ENCODE measurements around the gene ZBTB20. TPM values are rescaled to one million over a fixed set of nuclear protein-coding genes. Genes with fewer than 3 reads are reported as not detected.
A peak's percentile ranks its signal among the peaks of the same experiment; 100 is the strongest.

Gene ZBTB20
- total RNA-seq, 1 experiment from 2014 or later = 26.5 TPM

GRCh38 chr3:114310695-114311094, 836.4 kb downstream of the ZBTB20 start:
- no peaks in the 10 kb centered on the region for H4K20me1 ChIP-seq (ENCODE audit: insufficient read depth)
- DNase-seq = no peak
- no peaks in the 10 kb centered on the region for H3F3A ChIP-seq (ENCODE audit: insufficient read depth, low read depth)
- no peak overlapping the region for H3K4me3 ChIP-seq
- no peak for TF ChIP-seq EZH2 (IDR thresholded peaks at IDR 0.05; ENCODE audit: low read depth)
- no peak for TF ChIP-seq CTCF (conservative IDR thresholded peaks at IDR 0.05)
- no peak overlapping the region for H2AFZ ChIP-seq
- no peak overlapping the region for H3K4me2 ChIP-seq
- intact Hi-C loops (cut with micrococcal nuclease; ENCODE audit: unreplicated experiment) = no loop called here
- no peaks in the 10 kb centered on the region for H3K79me2 ChIP-seq (ENCODE audit: low read depth)
- H3K36me3 ChIP-seq (ENCODE audit: low read depth) = no peaks in the 10 kb centered on the region
- ChIA-PET CTCF (no interaction called here), POLR2A (ENCODE audit: unreplicated experiment) (no interaction called here)
- H3K9me2 ChIP-seq (ENCODE audit: insufficient read depth) = no peaks in the 10 kb centered on the region
- H3K4me1 ChIP-seq (replicated peaks; ENCODE audit: insufficient read depth) = no peaks in the 10 kb centered on the region
- H3K27ac ChIP-seq = no peak overlapping the region
- no peaks in the 10 kb centered on the region for H3K27me3 ChIP-seq (ENCODE audit: insufficient read depth, low read depth)
- no peaks in the 10 kb centered on the region for H3K9me3 ChIP-seq (ENCODE audit: insufficient read depth, low read depth)
- TSS peak; percentile 9 for BruUV-seq (replicated peaks)

GRCh38 chr3:114308830-114309229, 838.3 kb downstream of the ZBTB20 start:
- Histone ChIP-seq H3K36me3 (ENCODE audit: low read depth) (no peaks in the 10 kb centered on the region), H3K27ac (no peak overlapping the region), H3K27me3 (ENCODE audit: insufficient read depth, low read depth) (no peaks in the 10 kb centered on the region), H3K4me1 (replicated peaks; ENCODE audit: insufficient read depth) (no peaks in the 10 kb centered on the region), H2AFZ (no peak overlapping the region), H3K9me2 (ENCODE audit: insufficient read depth) (no peaks in the 10 kb centered on the region), H4K20me1 (ENCODE audit: insufficient read depth) (no peaks in the 10 kb centered on the region), H3K4me2 (no peak overlapping the region), H3K79me2 (ENCODE audit: low read depth) (no peaks in the 10 kb centered on the region), H3F3A (ENCODE audit: insufficient read depth, low read depth) (no peaks in the 10 kb centered on the region), H3K9me3 (ENCODE audit: insufficient read depth, low read depth) (no peaks in the 10 kb centered on the region), H3K4me3 (no peak overlapping the region)
- ChIA-PET CTCF (no interaction called here), POLR2A (ENCODE audit: unreplicated experiment) (no interaction called here)
- TF ChIP-seq CTCF (conservative IDR thresholded peaks at IDR 0.05) = no peak
- TF ChIP-seq EZH2 (IDR thresholded peaks at IDR 0.05; ENCODE audit: low read depth) = no peak
- no peak for DNase-seq
- intact Hi-C loops (cut with micrococcal nuclease; ENCODE audit: unreplicated experiment) = no loop called here
- no TSS peak for BruUV-seq (replicated peaks)

GRCh38 chr3:114308377-114308776, 838.7 kb downstream of the ZBTB20 start:
- Histone ChIP-seq H3K36me3 (ENCODE audit: low read depth) (no peaks in the 10 kb centered on the region), H3K9me2 (ENCODE audit: insufficient read depth) (no peaks in the 10 kb centered on the region), H2AFZ (no peak overlapping the region), H3K27ac (no peak overlapping the region), H3K4me2 (no peak overlapping the region), H3K4me3 (no peak overlapping the region), H3K27me3 (ENCODE audit: insufficient read depth, low read depth) (no peaks in the 10 kb centered on the region), H3K79me2 (ENCODE audit: low read depth) (no peaks in the 10 kb centered on the region), H3F3A (ENCODE audit: insufficient read depth, low read depth) (no peaks in the 10 kb centered on the region), H3K4me1 (replicated peaks; ENCODE audit: insufficient read depth) (no peaks in the 10 kb centered on the region), H4K20me1 (ENCODE audit: insufficient read depth) (no peaks in the 10 kb centered on the region), H3K9me3 (ENCODE audit: insufficient read depth, low read depth) (no peaks in the 10 kb centered on the region)
- intact Hi-C loops (cut with micrococcal nuclease; ENCODE audit: unreplicated experiment) = no loop called here
- no peak for DNase-seq
- BruUV-seq (replicated peaks) = no TSS peak
- ChIA-PET POLR2A (ENCODE audit: unreplicated experiment) (no interaction called here), CTCF (no interaction called here)
- TF ChIP-seq EZH2 (IDR thresholded peaks at IDR 0.05; ENCODE audit: low read depth) (no peak), CTCF (conservative IDR thresholded peaks at IDR 0.05) (no peak)

Measured in PC-9 (cell line).